ENCODE results near the gene TFAP2D.

DNA sequence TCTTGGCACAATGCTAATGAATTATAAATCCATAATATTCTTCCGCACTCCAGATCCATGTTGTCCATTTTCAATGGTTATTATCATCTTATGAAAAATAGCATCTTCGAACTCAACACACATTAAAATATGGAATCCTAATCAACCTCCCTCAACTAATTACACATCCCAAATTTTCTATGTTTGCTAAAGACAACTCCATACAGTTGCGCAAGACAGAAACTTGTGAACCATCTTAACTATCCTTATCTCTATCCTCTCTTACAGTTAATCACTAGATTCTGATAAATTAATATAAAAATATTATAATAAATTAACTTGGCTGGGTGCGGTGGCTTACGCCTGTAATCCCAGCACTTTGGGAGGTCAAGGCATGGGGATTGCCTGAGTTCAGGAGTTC, 67.1 kb downstream of the TFAP2D start:
- TF ChIP-seq, protein P1, sequence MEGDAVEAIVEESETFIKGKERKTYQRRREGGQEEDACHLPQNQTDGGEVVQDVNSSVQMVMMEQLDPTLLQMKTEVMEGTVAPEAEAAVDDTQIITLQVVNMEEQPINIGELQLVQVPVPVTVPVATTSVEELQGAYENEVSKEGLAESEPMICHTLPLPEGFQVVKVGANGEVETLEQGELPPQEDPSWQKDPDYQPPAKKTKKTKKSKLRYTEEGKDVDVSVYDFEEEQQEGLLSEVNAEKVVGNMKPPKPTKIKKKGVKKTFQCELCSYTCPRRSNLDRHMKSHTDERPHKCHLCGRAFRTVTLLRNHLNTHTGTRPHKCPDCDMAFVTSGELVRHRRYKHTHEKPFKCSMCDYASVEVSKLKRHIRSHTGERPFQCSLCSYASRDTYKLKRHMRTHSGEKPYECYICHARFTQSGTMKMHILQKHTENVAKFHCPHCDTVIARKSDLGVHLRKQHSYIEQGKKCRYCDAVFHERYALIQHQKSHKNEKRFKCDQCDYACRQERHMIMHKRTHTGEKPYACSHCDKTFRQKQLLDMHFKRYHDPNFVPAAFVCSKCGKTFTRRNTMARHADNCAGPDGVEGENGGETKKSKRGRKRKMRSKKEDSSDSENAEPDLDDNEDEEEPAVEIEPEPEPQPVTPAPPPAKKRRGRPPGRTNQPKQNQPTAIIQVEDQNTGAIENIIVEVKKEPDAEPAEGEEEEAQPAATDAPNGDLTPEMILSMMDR (IDR thresholded peaks at IDR 0.05) = no peak
- TF ChIP-seq POLR2AphosphoS5 (IDR thresholded peaks at IDR 0.05) (no peak), POLR2A (IDR thresholded peaks at IDR 0.05) (no peak), EP300 (IDR thresholded peaks at IDR 0.05) (no peak)
